Astrocyte (in vitro differentiated cells and primary cell): Measurements from ENCODE around the gene TAGLN2. TPM values are rescaled to one million over a fixed set of nuclear protein-coding genes. Genes with fewer than 3 reads are reported as not detected.

ENCODE experiments used
- DNase-seq: peaks from one replicate; pipeline ENCODE4 v3.0.0-alpha.2; 2010; ENCODE audit warnings: low read depth
- FAIRE-seq: peaks from 2 replicates; lab custom pipeline; 2011; peaks lifted over from hg19 to GRCh38; lab: Jason Lieb, UNC
- H2AFZ ChIP-seq: 2 replicates; pipeline ENCODE4 v1.6.0; 2012; ENCODE audit warnings: low read depth, low read length, inconsistent platforms
- H3K27ac ChIP-seq: 2 replicates; pipeline ENCODE4 v1.5.1; 2011; ENCODE audit warnings: low read depth, low read length, inconsistent platforms
- H3K27me3 ChIP-seq: 2 replicates; pipeline ENCODE4 v1.6.0; 2011; ENCODE audit warnings: low read length, inconsistent platforms; ENCODE audit not compliant: insufficient read depth
- H3K36me3 ChIP-seq: 2 replicates; pipeline ENCODE4 v1.5.1; 2011; ENCODE audit warnings: low read length, inconsistent platforms; ENCODE audit not compliant: insufficient read depth
- H3K4me1 ChIP-seq: 2 replicates; pipeline ENCODE4 v1.5.1; 2011; ENCODE audit warnings: low read length, inconsistent platforms; ENCODE audit not compliant: insufficient read depth
- H3K4me2 ChIP-seq: 2 replicates; pipeline ENCODE4 v1.6.0; 2012; ENCODE audit warnings: low read length, inconsistent platforms
- H3K4me3 ChIP-seq: 2 replicates; pipeline ENCODE4 v1.5.1; 2011; ENCODE audit warnings: low read depth, mild to moderate bottlenecking, low read length, inconsistent platforms; ENCODE audit not compliant: insufficient read depth
- H3K79me2 ChIP-seq: 2 replicates; pipeline ENCODE4 v1.6.0; 2012; ENCODE audit warnings: mild to moderate bottlenecking, low read length, inconsistent platforms; ENCODE audit not compliant: insufficient read depth
- H3K9ac ChIP-seq: 2 replicates; pipeline ENCODE4 v1.6.0; 2012; ENCODE audit warnings: mild to moderate bottlenecking, low read length, inconsistent platforms
- H3K9me3 ChIP-seq: 2 replicates; pipeline ENCODE4 v1.5.1; 2012; ENCODE audit warnings: low read depth, mild to moderate bottlenecking, low read length, inconsistent platforms; ENCODE audit not compliant: insufficient read depth
- H4K20me1 ChIP-seq: 2 replicates; pipeline ENCODE4 v1.6.0; 2012; ENCODE audit warnings: low read length, inconsistent platforms; ENCODE audit not compliant: insufficient read depth
- H3K27ac Mint-ChIP-seq: one replicate; pipeline ENCODE4 v1.8.0; 2021; ENCODE audit warnings: mild to moderate bottlenecking, mixed read lengths; ENCODE audit not compliant: unreplicated experiment
- H3K27me3 Mint-ChIP-seq: one replicate; pipeline ENCODE4 v1.8.0; 2021; ENCODE audit warnings: low read depth, mixed read lengths; ENCODE audit not compliant: unreplicated experiment
- H3K36me3 Mint-ChIP-seq: one replicate; pipeline ENCODE4 v1.8.0; 2021; ENCODE audit warnings: low read depth, mixed read lengths; ENCODE audit not compliant: unreplicated experiment
- H3K4me1 Mint-ChIP-seq: one replicate; pipeline ENCODE4 v1.8.0; 2021; ENCODE audit warnings: low read depth, mixed read lengths; ENCODE audit not compliant: unreplicated experiment
- H3K4me3 Mint-ChIP-seq: one replicate; pipeline ENCODE4 v1.8.0; 2021; ENCODE audit warnings: mild to moderate bottlenecking, moderate library complexity, mixed read lengths; ENCODE audit not compliant: unreplicated experiment
- H3K9me3 Mint-ChIP-seq: one replicate; pipeline ENCODE4 v1.8.0; 2021; ENCODE audit warnings: mild to moderate bottlenecking, mixed read lengths; ENCODE audit not compliant: unreplicated experiment
- EZH2 ChIP-seq: IDR thresholded peaks from 2 replicates; pipeline ENCODE4 v1.6.1; 2012; ENCODE audit warnings: mild to moderate bottlenecking, low read length, inconsistent platforms; ENCODE audit not compliant: insufficient read depth
- total RNA-seq: library from RNA; stranded (reverse); gene quantifications from 2 replicates; pipeline ENCODE4 v1.2.1, GENCODE V29; 2021
- TF ChIP-seq, protein P1 (sequence below): IDR thresholded peaks from 2 replicates; pipeline ENCODE4 v1.5.1; 2011; ENCODE audit warnings: low read depth, mild to moderate bottlenecking, inconsistent platforms, low read length, moderate library complexity; ENCODE audit not compliant: insufficient read depth

TAGLN2 gene
- total RNA-seq, 1 donor from 2014 or later, result 688 TPM

GRCh38 chr1:159955456-159955855 is 30.1 kb upstream of the TAGLN2 start:
- Histone ChIP-seq H3K79me2 (no peaks in the 10 kb centered on the region), H2AFZ (no peak overlapping the region), H3K27me3 (peaks cover 6% of the 10 kb centered on the region), H3K9me3 (no peaks in the 10 kb centered on the region), H3K4me3 (no peak overlapping the region), H4K20me1 (no peaks in the 10 kb centered on the region), H3K36me3 (no peaks in the 10 kb centered on the region), H3K9ac (no peak overlapping the region), H3K4me1 (peaks cover 3% of the 10 kb centered on the region), H3K27ac (no peak overlapping the region), H3K4me2 (no peak overlapping the region)
- no peak for DNase-seq
- peaks cover 11% of the 10 kb centered on the region for H3K27me3 Mint-ChIP-seq
- no peaks in the 10 kb centered on the region for H3K36me3 Mint-ChIP-seq
- TF ChIP-seq EZH2, result no peak
- TF ChIP-seq, protein P1, sequence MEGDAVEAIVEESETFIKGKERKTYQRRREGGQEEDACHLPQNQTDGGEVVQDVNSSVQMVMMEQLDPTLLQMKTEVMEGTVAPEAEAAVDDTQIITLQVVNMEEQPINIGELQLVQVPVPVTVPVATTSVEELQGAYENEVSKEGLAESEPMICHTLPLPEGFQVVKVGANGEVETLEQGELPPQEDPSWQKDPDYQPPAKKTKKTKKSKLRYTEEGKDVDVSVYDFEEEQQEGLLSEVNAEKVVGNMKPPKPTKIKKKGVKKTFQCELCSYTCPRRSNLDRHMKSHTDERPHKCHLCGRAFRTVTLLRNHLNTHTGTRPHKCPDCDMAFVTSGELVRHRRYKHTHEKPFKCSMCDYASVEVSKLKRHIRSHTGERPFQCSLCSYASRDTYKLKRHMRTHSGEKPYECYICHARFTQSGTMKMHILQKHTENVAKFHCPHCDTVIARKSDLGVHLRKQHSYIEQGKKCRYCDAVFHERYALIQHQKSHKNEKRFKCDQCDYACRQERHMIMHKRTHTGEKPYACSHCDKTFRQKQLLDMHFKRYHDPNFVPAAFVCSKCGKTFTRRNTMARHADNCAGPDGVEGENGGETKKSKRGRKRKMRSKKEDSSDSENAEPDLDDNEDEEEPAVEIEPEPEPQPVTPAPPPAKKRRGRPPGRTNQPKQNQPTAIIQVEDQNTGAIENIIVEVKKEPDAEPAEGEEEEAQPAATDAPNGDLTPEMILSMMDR, result no peak
- FAIRE-seq, result no peak
- H3K27ac Mint-ChIP-seq, result no peak overlapping the region
- H3K9me3 Mint-ChIP-seq, result no peaks in the 10 kb centered on the region
- H3K4me3 Mint-ChIP-seq, result no peak overlapping the region
- H3K4me1 Mint-ChIP-seq, result peaks cover 14% of the 10 kb centered on the region

- H3K4me3 ChIP-seq, result no peak within 1 kb of the TSS
- H4K20me1 ChIP-seq, result no peaks in the 10 kb centered on the region
- H3K79me2 ChIP-seq, result no peaks in the 10 kb centered on the region
- peaks cover 22% of the 10 kb centered on the region for H3K27me3 Mint-ChIP-seq
- H3K36me3 ChIP-seq, result no peaks in the 10 kb centered on the region
- H2AFZ ChIP-seq, result no peak within 1 kb of the TSS
- no peak within 1 kb of the TSS for H3K9ac ChIP-seq
- DNase-seq (peak; percentile 47), FAIRE-seq (no peak)
- H3K9me3 ChIP-seq, result no peaks in the 10 kb centered on the region
- peak within 1 kb of the TSS; percentile 38 for H3K27ac Mint-ChIP-seq
- peak within 1 kb of the TSS; percentile 44 for H3K4me2 ChIP-seq
- H3K36me3 Mint-ChIP-seq, result no peaks in the 10 kb centered on the region
- H3K9me3 Mint-ChIP-seq, result no peaks in the 10 kb centered on the region
- peaks cover 13% of the 10 kb centered on the region for H3K4me1 Mint-ChIP-seq
- H3K4me3 Mint-ChIP-seq, result no peak within 1 kb of the TSS
- H3K4me1 ChIP-seq, result peaks cover 3% of the 10 kb centered on the region
- TF ChIP-seq EZH2, result no peak
- TF ChIP-seq, protein P1, result no peak
- no peak within 1 kb of the TSS for H3K27ac ChIP-seq
- H3K27me3 ChIP-seq, result peaks cover 6% of the 10 kb centered on the region
Observed at GRCh38 chr1:159953536-159954515, 28.5 kb upstream of the TAGLN2 start, which contains the start of gene SLAMF9. Gene SLAMF9 (minus strand): TSS chr1:159954237. CDS start chr1:159954137, 100 bp downstream.
